Bronchial epithelial cell (primary cell): ENCODE results near the gene MAP2K6. TPM values are rescaled to one million over a fixed set of nuclear protein-coding genes. Genes with fewer than 3 reads are reported as not detected.
A peak's percentile ranks its signal among the peaks of the same experiment; 100 is the strongest.

ENCODE experiments used
- DNase-seq: peaks from one replicate; pipeline ENCODE4 v3.0.0-alpha.2; 2010; ENCODE audit warnings: low read depth
- FAIRE-seq: peaks from 2 replicates; lab custom pipeline; 2011; peaks lifted over from hg19 to GRCh38; lab: Jason Lieb, UNC
- H3K27me3 ChIP-seq: 2 replicates; pipeline ENCODE4 v1.5.1; 2011; ENCODE audit warnings: low read length; ENCODE audit not compliant: control insufficient read depth, insufficient read depth
- H3K36me3 ChIP-seq: 2 replicates; pipeline ENCODE4 v1.5.1; 2011; ENCODE audit warnings: low read length; ENCODE audit not compliant: control insufficient read depth, insufficient read depth
- H3K4me3 ChIP-seq: 2 replicates; pipeline ENCODE4 v1.5.1; 2011; ENCODE audit warnings: mild to moderate bottlenecking, low read depth, low read length, control low read depth
- CTCF ChIP-seq: IDR thresholded peaks from 2 replicates; pipeline ENCODE4 v1.5.1; 2011; ENCODE audit warnings: mild to moderate bottlenecking, moderate library complexity, low read length, control low read depth, inconsistent platforms; ENCODE audit not compliant: insufficient read depth, severe bottlenecking
- total RNA-seq: library from RNA; depleted of rRNA; stranded (reverse); fragments of >200 nt; gene quantifications from 2 replicates; pipeline ENCODE4 v1.2.1, GENCODE V29; 2014

MAP2K6 gene
- total RNA-seq, 1 donor from 2014 or later, result 0.26 TPM

DNA sequence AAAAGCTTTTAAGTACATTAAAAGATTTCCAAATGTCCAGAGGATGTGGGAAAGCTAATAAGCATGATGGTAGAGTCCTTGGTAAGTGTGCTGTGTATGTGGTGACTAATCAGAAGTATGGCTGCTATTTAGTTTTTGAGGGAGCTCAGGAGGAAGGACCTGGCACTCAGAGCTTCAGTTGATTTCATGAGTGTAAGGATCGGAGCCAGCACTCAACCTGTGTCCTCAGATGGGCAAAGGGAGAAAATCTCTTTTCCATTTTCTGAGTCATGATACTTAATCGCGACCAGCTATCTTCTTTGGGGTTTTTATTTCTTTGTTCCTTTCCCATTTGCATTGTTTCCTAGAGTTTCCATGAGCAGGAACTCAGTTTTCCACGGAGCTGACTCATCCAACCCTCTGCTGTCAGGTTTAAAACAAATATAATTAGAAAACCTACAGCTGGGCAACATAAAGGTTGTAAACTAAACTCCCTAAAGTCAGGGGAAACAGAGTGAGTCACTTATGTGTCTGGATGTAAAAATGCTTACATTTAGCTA, 125.4 kb downstream of the MAP2K6 start:
- FAIRE-seq, result peak; percentile 47

DNA sequence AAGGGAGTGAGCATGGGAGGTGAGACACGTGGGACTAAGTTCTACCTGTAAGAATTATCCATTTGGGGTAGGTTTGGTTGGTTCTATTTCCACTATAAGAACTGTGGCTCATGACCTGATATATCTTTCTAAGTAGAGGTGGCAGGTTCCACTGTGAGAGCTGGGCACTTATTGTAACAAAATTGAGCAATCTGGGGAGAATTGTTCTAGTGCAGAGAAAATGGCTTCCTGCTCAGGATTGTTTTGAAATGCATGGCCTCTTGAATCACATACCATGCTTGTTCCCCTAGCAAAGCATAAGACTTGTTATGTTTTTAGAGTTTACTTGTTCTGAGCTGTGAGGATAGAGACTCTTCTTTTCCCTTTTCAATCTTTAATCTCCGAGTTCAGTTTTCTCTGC, 125.9 kb downstream of the MAP2K6 start:
- H3K27me3 ChIP-seq, result no peaks in the 10 kb centered on the region
- FAIRE-seq, result no peak
- no peak for TF ChIP-seq CTCF
- no peaks in the 10 kb centered on the region for H3K36me3 ChIP-seq
- no peak for DNase-seq
- no peak overlapping the region for H3K4me3 ChIP-seq

More for the DNA sequence above, 125.4 kb downstream of the MAP2K6 start:
- Histone ChIP-seq H3K36me3 (no peaks in the 10 kb centered on the region), H3K27me3 (no peaks in the 10 kb centered on the region), H3K4me3 (no peak overlapping the region)
- peak; percentile 86 for DNase-seq
- no peak for TF ChIP-seq CTCF

DNA sequence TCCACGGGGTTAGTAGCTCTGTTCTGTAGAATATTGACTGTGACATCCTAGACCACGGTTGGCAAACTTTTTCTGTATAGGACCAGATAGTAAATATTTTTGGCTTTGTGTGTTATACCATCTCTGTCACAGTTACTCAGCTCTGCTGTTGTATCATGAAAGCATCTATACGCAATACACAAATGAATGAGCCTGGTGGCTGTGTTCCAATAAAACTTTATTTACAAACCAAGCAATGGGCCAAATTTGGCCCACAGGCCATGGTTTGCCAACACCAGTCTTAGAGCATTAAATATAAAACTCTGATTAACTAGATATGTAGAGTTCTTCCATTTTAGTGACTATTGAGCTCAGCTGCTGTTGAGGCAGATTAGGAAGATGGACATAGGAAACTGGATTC, 132.7 kb downstream of the MAP2K6 start:
- no peak overlapping the region for H3K4me3 ChIP-seq
- H3K27me3 ChIP-seq, result no peaks in the 10 kb centered on the region
- no peak for TF ChIP-seq CTCF
- no peak for DNase-seq
- H3K36me3 ChIP-seq, result no peaks in the 10 kb centered on the region
- FAIRE-seq, result no peak

DNA sequence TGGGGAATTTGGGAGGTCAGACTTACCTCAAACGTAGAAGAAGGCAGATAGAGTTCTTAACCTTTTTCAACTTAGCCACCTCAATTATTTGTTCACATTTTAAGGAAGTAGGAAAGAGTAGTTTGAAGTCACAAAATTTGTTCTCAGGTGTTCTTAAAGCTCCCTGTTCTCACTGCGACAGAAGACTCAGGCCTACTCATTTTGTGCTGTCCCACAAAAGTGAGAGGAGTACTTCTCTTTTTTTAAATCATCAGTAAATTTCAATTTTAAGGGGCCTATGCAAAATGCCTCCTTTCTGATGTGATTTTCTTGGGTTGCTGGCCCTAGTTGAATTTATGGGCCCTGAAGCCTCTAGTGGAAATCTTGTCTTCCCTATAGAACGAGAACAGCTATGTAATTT, 133.4 kb downstream of the MAP2K6 start:
- no peak for FAIRE-seq
- Histone ChIP-seq H3K36me3 (no peaks in the 10 kb centered on the region), H3K4me3 (no peak overlapping the region), H3K27me3 (no peaks in the 10 kb centered on the region)
- TF ChIP-seq CTCF, result no peak
- no peak for DNase-seq

DNA sequence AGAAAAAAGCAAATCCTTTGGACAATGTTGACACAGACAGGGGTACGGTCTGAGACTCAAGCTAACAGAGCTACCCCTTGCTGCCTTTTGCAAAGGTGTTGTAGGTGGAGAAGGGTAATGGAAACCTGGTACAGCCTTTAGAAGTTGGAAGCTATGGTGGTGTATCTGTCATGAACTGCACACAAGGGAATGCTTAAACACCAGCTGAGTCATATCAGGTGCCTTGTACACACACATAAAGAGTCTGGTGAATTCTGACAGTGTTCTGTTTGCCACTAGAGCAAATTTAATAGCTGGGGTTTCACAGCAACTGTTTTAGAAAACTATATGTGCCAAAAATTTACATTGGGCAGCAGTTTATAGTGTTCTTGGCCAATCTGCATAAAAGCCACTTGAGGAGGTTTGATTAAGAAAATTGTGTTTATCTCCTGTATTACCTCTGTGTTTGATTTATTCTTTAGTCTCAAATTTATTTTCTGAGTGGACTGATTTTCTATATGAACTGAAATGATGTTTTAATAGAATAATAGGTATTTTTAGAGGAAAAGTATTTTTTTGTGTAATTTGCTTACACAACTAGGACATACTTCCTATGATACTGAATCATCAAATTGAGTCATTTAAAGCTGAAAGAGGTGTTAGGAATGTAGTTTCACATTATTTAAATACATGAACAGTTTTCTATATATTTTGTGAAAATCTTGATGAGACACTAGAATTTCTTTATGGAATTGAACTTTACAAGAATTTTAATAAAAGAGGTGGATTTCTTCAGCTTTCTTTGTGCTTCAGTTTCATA, 136.9 kb downstream of the MAP2K6 start:
- FAIRE-seq (no peak), DNase-seq (peak; percentile 81)
- no peak overlapping the region for H3K4me3 ChIP-seq
- no peaks in the 10 kb centered on the region for H3K36me3 ChIP-seq
- no peaks in the 10 kb centered on the region for H3K27me3 ChIP-seq
- TF ChIP-seq CTCF, result no peak
